Osteoblast (primary cell): ENCODE data around the gene AMOTL2. TPM values are rescaled to one million over a fixed set of nuclear protein-coding genes. Genes with fewer than 3 reads are reported as not detected.

Experiments
- DNase-seq: peaks from one replicate; pipeline ENCODE4 v3.0.0; 2011; ENCODE audit warnings: low spot score, mixed read lengths; ENCODE audit not compliant: insufficient read length; ENCODE audit errors: missing footprints
- H2AFZ ChIP-seq: 2 replicates; pipeline ENCODE4 v1.6.0; 2011; ENCODE audit warnings: mild to moderate bottlenecking, low read length
- H3K27ac ChIP-seq: 2 replicates; pipeline ENCODE4 v1.5.1; 2011; ENCODE audit warnings: mild to moderate bottlenecking, low read depth, low read length, moderate library complexity
- H3K27me3 ChIP-seq: 2 replicates; pipeline ENCODE4 v1.6.0; 2012; ENCODE audit warnings: mild to moderate bottlenecking, control low read depth, inconsistent platforms, low read length, moderate library complexity; ENCODE audit not compliant: insufficient read depth
- H3K36me3 ChIP-seq: 2 replicates; pipeline ENCODE4 v1.5.1; 2011; ENCODE audit warnings: mild to moderate bottlenecking, low read length, control low read depth, moderate library complexity; ENCODE audit not compliant: insufficient read depth
- H3K4me1 ChIP-seq: 2 replicates; pipeline ENCODE4 v1.5.1; 2011; ENCODE audit warnings: mild to moderate bottlenecking, low read length, control low read depth, moderate library complexity; ENCODE audit not compliant: insufficient read depth
- H3K4me2 ChIP-seq: 2 replicates; pipeline ENCODE4 v1.6.0; 2011; ENCODE audit warnings: mild to moderate bottlenecking, low read length; ENCODE audit not compliant: insufficient read depth
- H3K4me3 ChIP-seq: fragments of 200-600 bp; sonication (generic); 3 replicates; pipeline ENCODE4 v1.5.1; 2012; ENCODE audit warnings: mild to moderate bottlenecking, low read length, inconsistent platforms; ENCODE audit not compliant: insufficient read depth
- H3K79me2 ChIP-seq: 2 replicates; pipeline ENCODE4 v1.6.0; 2012; ENCODE audit warnings: mild to moderate bottlenecking, low read length, control low read depth, inconsistent platforms; ENCODE audit not compliant: insufficient read depth
- H3K9me3 ChIP-seq: 2 replicates; pipeline ENCODE4 v1.5.1; 2011; ENCODE audit warnings: low read depth, low read length, control low read depth
- H4K20me1 ChIP-seq: 2 replicates; pipeline ENCODE4 v1.6.0; 2012; ENCODE audit warnings: mild to moderate bottlenecking, low read length, control low read depth; ENCODE audit not compliant: insufficient read depth
- total RNA-seq: library from RNA; depleted of rRNA; stranded (reverse); fragments of >200 nt; gene quantifications from 2 replicates; pipeline ENCODE4 v1.2.3, GENCODE V29; 2012
- TF ChIP-seq, protein P1 (sequence below): IDR thresholded peaks from 2 replicates; pipeline ENCODE4 v1.5.1; 2011; ENCODE audit warnings: mild to moderate bottlenecking, low read depth, low read length, moderate library complexity; ENCODE audit errors: extremely low read depth

Gene AMOTL2
- total RNA-seq, 1 donor, result 300 TPM

DNA sequence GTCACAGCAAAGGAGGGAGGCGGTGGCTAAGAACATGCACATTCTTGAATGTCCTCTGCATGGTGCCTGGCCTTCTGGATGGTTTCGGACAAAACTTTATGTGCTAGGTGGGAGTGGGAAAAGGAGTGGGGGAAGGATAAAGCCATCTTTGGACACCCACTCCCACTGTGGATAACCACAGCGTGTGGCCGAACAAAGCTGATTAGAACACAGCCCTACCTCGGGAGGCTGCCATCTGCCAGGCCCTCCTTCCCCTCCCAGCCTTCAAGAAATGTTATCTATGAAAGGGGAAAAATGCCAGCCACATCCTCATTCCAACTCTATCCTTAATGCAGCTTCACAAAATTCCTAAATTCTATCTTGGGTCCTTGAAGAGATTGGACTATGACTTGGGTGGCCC, 18.8 kb downstream of the AMOTL2 start:
- H3K36me3 ChIP-seq, result peaks cover 67% of the 10 kb centered on the region
- peaks cover 68% of the 10 kb centered on the region for H3K4me1 ChIP-seq
- H3K79me2 ChIP-seq, result peaks cover 20% of the 10 kb centered on the region
- H3K27me3 ChIP-seq, result no peaks in the 10 kb centered on the region
- no peak overlapping the region for H3K4me2 ChIP-seq
- H3K27ac ChIP-seq, result peak overlapping the region; percentile 50
- H3K9me3 ChIP-seq, result no peaks in the 10 kb centered on the region
- no peak overlapping the region for H3K4me3 ChIP-seq
- H4K20me1 ChIP-seq, result peaks cover 28% of the 10 kb centered on the region
- no peak overlapping the region for H2AFZ ChIP-seq
- peak; percentile 13 for DNase-seq
- TF ChIP-seq, protein P1, sequence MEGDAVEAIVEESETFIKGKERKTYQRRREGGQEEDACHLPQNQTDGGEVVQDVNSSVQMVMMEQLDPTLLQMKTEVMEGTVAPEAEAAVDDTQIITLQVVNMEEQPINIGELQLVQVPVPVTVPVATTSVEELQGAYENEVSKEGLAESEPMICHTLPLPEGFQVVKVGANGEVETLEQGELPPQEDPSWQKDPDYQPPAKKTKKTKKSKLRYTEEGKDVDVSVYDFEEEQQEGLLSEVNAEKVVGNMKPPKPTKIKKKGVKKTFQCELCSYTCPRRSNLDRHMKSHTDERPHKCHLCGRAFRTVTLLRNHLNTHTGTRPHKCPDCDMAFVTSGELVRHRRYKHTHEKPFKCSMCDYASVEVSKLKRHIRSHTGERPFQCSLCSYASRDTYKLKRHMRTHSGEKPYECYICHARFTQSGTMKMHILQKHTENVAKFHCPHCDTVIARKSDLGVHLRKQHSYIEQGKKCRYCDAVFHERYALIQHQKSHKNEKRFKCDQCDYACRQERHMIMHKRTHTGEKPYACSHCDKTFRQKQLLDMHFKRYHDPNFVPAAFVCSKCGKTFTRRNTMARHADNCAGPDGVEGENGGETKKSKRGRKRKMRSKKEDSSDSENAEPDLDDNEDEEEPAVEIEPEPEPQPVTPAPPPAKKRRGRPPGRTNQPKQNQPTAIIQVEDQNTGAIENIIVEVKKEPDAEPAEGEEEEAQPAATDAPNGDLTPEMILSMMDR, result no peak

GRCh38 chr3:134354612-134355251, 19.5 kb downstream of the AMOTL2 start:
- peak; percentile 15 for DNase-seq
- peaks cover 60% of the 10 kb centered on the region for H3K36me3 ChIP-seq
- TF ChIP-seq, protein P1, result no peak
- no peaks in the 10 kb centered on the region for H3K9me3 ChIP-seq
- H2AFZ ChIP-seq, result no peak overlapping the region
- peaks cover 61% of the 10 kb centered on the region for H3K4me1 ChIP-seq
- H3K27ac ChIP-seq, result peak overlapping the region; percentile 50
- H4K20me1 ChIP-seq, result peaks cover 24% of the 10 kb centered on the region
- no peaks in the 10 kb centered on the region for H3K27me3 ChIP-seq
- H3K79me2 ChIP-seq, result peaks cover 16% of the 10 kb centered on the region
- H3K4me3 ChIP-seq, result no peak overlapping the region
- H3K4me2 ChIP-seq, result no peak overlapping the region

DNA sequence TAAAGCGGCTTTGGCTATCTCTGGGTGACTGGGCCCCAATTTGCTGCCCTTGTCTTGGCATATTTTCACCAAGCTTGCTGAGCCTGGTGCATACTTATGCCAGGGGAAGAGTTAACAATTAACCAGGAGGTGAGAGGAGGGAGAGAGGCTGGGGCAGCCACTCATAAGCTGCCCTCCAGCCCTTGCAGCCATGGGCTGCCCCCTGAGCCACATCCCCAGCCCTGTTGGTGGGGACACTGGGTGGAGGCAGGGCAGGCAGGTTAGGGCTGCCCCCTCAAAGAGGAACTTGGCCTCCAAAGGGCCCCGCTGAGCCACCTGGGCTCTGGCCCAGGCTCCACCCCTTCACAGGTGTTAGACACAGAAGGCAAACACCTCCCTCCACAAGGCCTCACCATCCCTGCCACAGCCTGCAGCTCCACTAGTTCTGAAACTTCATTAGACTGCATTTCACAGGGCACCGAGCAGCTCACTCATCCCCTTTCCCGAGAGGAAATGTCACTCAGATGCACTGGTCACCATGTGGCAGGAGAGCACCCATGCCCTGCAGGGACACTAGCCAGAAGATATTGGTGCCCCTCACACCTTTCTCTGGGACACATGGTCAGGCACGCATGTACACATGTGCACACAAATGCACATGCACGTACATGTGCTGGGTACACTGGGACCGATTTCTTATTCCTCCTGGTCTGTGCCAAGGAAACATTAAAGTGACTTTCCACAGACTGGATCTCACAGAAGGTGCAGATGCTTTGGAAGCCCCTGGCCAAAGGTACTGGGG, 20.2 kb downstream of the AMOTL2 start:
- peaks cover 13% of the 10 kb centered on the region for H3K79me2 ChIP-seq
- peaks cover 18% of the 10 kb centered on the region for H4K20me1 ChIP-seq
- TF ChIP-seq, protein P1, result no peak
- no peak overlapping the region for H3K4me3 ChIP-seq
- H3K4me2 ChIP-seq, result no peak overlapping the region
- H3K9me3 ChIP-seq, result no peaks in the 10 kb centered on the region
- peaks cover 53% of the 10 kb centered on the region for H3K36me3 ChIP-seq
- DNase-seq, result peak; percentile 5
- H3K27me3 ChIP-seq, result no peaks in the 10 kb centered on the region
- no peak overlapping the region for H2AFZ ChIP-seq
- peaks cover 55% of the 10 kb centered on the region for H3K4me1 ChIP-seq
- peak overlapping the region; percentile 50 for H3K27ac ChIP-seq

GRCh38 chr3:134353171-134353825, 20.9 kb downstream of the AMOTL2 start:
- no peak overlapping the region for H2AFZ ChIP-seq
- H3K36me3 ChIP-seq, result peaks cover 46% of the 10 kb centered on the region
- peak; percentile 44 for DNase-seq
- no peak overlapping the region for H3K4me2 ChIP-seq
- peak overlapping the region; percentile 35 for H3K27ac ChIP-seq
- TF ChIP-seq, protein P1, result no peak
- H3K4me3 ChIP-seq, result no peak overlapping the region
- no peaks in the 10 kb centered on the region for H3K9me3 ChIP-seq
- H3K27me3 ChIP-seq, result no peaks in the 10 kb centered on the region
- peaks cover 55% of the 10 kb centered on the region for H3K4me1 ChIP-seq
- peaks cover 18% of the 10 kb centered on the region for H4K20me1 ChIP-seq
- peaks cover 13% of the 10 kb centered on the region for H3K79me2 ChIP-seq
